Suprapubic skin (tissue), 3 donors: ENCODE data around the gene POPDC2.

Experiments used
- EP300 ChIP-seq: sonication (generic); formaldehyde crosslinking; IDR thresholded peaks from one replicate; pipeline ENCODE4 v1.6.1; 2017; ENCODE audit warnings: antibody characterized with exemption
- POLR2A ChIP-seq, 2 donors: fragments of 450-650 bp; IDR thresholded peaks; one replicate each; pipeline ENCODE4 v1.6.1; 2017; ENCODE audit warnings: antibody characterized with exemption in 2 of 2, mild to moderate bottlenecking in 2 of 2, moderate library complexity in 2 of 2
- TF ChIP-seq, protein P1 (sequence below), 2 donors: fragments of 200-600 bp in 1 of 2; fragments of 450-650 bp in 1 of 2; sonication (generic) in 1 of 2; IDR thresholded peaks; one replicate each; pipeline ENCODE4 v1.5.1; 2016 to 2019; ENCODE audit warnings: antibody characterized with exemption in 2 of 2, mild to moderate bottlenecking in 1 of 2, moderate library complexity in 1 of 2

DNA sequence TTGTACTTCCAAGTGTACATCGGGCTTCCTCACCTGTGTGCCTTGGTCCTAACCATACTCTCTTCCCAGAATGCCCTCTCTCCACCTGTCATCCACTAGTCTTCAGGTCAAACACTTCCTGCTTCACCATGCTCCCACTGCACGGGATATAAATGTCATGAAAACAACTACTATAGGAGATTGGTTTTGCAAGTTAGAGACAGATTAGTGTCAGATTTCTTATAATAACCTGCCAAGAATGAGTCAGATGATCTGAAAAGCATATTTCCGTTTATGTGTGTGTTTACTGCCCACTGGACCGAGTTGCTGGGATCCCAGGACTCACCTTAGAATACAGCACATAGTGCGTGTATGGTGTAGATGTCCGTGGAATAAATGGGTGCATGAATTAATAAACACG, 41.3 kb downstream of the POPDC2 start:
- no peak for TF ChIP-seq POLR2A (IDR thresholded peaks at IDR 0.05)
- TF ChIP-seq, protein P1, sequence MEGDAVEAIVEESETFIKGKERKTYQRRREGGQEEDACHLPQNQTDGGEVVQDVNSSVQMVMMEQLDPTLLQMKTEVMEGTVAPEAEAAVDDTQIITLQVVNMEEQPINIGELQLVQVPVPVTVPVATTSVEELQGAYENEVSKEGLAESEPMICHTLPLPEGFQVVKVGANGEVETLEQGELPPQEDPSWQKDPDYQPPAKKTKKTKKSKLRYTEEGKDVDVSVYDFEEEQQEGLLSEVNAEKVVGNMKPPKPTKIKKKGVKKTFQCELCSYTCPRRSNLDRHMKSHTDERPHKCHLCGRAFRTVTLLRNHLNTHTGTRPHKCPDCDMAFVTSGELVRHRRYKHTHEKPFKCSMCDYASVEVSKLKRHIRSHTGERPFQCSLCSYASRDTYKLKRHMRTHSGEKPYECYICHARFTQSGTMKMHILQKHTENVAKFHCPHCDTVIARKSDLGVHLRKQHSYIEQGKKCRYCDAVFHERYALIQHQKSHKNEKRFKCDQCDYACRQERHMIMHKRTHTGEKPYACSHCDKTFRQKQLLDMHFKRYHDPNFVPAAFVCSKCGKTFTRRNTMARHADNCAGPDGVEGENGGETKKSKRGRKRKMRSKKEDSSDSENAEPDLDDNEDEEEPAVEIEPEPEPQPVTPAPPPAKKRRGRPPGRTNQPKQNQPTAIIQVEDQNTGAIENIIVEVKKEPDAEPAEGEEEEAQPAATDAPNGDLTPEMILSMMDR (IDR thresholded peaks at IDR 0.05) = no peak
- TF ChIP-seq EP300 = no peak
